ENCODE measurements around the gene HAUS7. TPM values are rescaled to one million over a fixed set of nuclear protein-coding genes. Genes with fewer than 3 reads are reported as not detected.

Gene HAUS7
- polyA plus RNA-seq, 1 donor from 2014 or later: 27.7 TPM

DNA sequence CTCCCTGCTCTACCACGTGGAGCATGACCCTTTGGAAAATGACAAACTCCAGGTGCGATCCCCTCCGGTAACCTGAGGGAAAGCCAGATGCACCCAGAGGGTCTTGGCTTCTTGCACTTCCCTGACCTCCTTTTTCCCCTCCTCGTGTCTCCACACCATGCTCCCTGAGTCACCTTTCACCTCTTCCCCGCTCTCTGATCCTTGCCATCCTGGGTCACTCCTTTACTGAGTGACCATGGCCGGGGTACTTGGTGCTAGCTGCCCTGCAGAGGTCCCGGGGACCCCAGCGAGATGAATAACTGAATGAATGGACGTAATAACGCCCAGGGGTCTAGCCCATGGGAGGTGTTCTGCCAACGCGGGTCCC is 59.5 kb downstream of the HAUS7 start:
- TF ChIP-seq SMC3 (conservative IDR thresholded peaks at IDR 0.05; ENCODE audit: poor library complexity) (no peak), TAF1 (IDR thresholded peaks at IDR 0.05; ENCODE audit: low read depth) (no peak), POLR2AphosphoS5 (IDR thresholded peaks at IDR 0.05) (no peak), RAD21 (conservative IDR thresholded peaks at IDR 0.05) (no peak), MXI1 (conservative IDR thresholded peaks at IDR 0.05; ENCODE audit: poor library complexity, severe bottlenecking) (no peak), EZH2 (IDR thresholded peaks at IDR 0.05; ENCODE audit: borderline replicate concordance, insufficient read depth, low read length, poor library complexity, severe bottlenecking) (no peak), EP300 (conservative IDR thresholded peaks at IDR 0.05; ENCODE audit: poor library complexity, severe bottlenecking) (no peak)
- TF ChIP-seq, protein P1, sequence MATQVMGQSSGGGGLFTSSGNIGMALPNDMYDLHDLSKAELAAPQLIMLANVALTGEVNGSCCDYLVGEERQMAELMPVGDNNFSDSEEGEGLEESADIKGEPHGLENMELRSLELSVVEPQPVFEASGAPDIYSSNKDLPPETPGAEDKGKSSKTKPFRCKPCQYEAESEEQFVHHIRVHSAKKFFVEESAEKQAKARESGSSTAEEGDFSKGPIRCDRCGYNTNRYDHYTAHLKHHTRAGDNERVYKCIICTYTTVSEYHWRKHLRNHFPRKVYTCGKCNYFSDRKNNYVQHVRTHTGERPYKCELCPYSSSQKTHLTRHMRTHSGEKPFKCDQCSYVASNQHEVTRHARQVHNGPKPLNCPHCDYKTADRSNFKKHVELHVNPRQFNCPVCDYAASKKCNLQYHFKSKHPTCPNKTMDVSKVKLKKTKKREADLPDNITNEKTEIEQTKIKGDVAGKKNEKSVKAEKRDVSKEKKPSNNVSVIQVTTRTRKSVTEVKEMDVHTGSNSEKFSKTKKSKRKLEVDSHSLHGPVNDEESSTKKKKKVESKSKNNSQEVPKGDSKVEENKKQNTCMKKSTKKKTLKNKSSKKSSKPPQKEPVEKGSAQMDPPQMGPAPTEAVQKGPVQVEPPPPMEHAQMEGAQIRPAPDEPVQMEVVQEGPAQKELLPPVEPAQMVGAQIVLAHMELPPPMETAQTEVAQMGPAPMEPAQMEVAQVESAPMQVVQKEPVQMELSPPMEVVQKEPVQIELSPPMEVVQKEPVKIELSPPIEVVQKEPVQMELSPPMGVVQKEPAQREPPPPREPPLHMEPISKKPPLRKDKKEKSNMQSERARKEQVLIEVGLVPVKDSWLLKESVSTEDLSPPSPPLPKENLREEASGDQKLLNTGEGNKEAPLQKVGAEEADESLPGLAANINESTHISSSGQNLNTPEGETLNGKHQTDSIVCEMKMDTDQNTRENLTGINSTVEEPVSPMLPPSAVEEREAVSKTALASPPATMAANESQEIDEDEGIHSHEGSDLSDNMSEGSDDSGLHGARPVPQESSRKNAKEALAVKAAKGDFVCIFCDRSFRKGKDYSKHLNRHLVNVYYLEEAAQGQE (IDR thresholded peaks at IDR 0.05; ENCODE audit: borderline replicate concordance): no peak
- TF ChIP-seq, protein P2, sequence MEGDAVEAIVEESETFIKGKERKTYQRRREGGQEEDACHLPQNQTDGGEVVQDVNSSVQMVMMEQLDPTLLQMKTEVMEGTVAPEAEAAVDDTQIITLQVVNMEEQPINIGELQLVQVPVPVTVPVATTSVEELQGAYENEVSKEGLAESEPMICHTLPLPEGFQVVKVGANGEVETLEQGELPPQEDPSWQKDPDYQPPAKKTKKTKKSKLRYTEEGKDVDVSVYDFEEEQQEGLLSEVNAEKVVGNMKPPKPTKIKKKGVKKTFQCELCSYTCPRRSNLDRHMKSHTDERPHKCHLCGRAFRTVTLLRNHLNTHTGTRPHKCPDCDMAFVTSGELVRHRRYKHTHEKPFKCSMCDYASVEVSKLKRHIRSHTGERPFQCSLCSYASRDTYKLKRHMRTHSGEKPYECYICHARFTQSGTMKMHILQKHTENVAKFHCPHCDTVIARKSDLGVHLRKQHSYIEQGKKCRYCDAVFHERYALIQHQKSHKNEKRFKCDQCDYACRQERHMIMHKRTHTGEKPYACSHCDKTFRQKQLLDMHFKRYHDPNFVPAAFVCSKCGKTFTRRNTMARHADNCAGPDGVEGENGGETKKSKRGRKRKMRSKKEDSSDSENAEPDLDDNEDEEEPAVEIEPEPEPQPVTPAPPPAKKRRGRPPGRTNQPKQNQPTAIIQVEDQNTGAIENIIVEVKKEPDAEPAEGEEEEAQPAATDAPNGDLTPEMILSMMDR (IDR thresholded peaks at IDR 0.05; ENCODE audit: poor library complexity, severe bottlenecking): no peak
- no peaks in the 10 kb centered on the region for H3K9me3 ChIP-seq (ENCODE audit: low read length)
- H3K9me2 ChIP-seq (ENCODE audit: insufficient read depth, low read length): no peaks in the 10 kb centered on the region
- H3K27ac ChIP-seq (ENCODE audit: low read length): no peak overlapping the region
- no peaks in the 10 kb centered on the region for H4K20me1 ChIP-seq (ENCODE audit: insufficient read depth)
- H3K4me3 ChIP-seq (ENCODE audit: low read length): no peak overlapping the region
- no peaks in the 10 kb centered on the region for H3F3A ChIP-seq (ENCODE audit: insufficient read depth, low read length, poor library complexity, severe bottlenecking)
- no peaks in the 10 kb centered on the region for H3K36me3 ChIP-seq (ENCODE audit: insufficient read depth, low read length)
- no peak overlapping the region for H3K4me2 ChIP-seq (ENCODE audit: low read length)
- no peak overlapping the region for H3K9ac ChIP-seq (ENCODE audit: low read length)
- no peaks in the 10 kb centered on the region for H3K27me3 ChIP-seq (ENCODE audit: insufficient read depth, low read depth, low read length)
- H2AFZ ChIP-seq (ENCODE audit: low read depth, low read length): no peak overlapping the region
- no peaks in the 10 kb centered on the region for H3K79me2 ChIP-seq (replicated peaks; ENCODE audit: insufficient read depth, low read length)

- Histone ChIP-seq H4K20me1 (ENCODE audit: insufficient read depth) (no peaks in the 10 kb centered on the region), H3K9ac (ENCODE audit: low read length) (no peak overlapping the region), H3K4me3 (ENCODE audit: low read length) (no peak overlapping the region), H3K36me3 (ENCODE audit: insufficient read depth, low read length) (no peaks in the 10 kb centered on the region), H3K27me3 (ENCODE audit: insufficient read depth, low read depth, low read length) (no peaks in the 10 kb centered on the region), H3K9me2 (ENCODE audit: insufficient read depth, low read length) (no peaks in the 10 kb centered on the region), H3K4me2 (ENCODE audit: low read length) (no peak overlapping the region), H3K9me3 (ENCODE audit: low read length) (no peaks in the 10 kb centered on the region), H3F3A (ENCODE audit: insufficient read depth, low read length, poor library complexity, severe bottlenecking) (no peaks in the 10 kb centered on the region), H3K79me2 (replicated peaks; ENCODE audit: insufficient read depth, low read length) (no peaks in the 10 kb centered on the region), H3K27ac (ENCODE audit: low read length) (no peak overlapping the region), H2AFZ (ENCODE audit: low read depth, low read length) (no peak overlapping the region)
- TF ChIP-seq, protein P1 (IDR thresholded peaks at IDR 0.05; ENCODE audit: borderline replicate concordance): no peak
- TF ChIP-seq RAD21 (conservative IDR thresholded peaks at IDR 0.05): no peak
- no peak for TF ChIP-seq EZH2 (IDR thresholded peaks at IDR 0.05; ENCODE audit: borderline replicate concordance, insufficient read depth, low read length, poor library complexity, severe bottlenecking)
- no peak for TF ChIP-seq MXI1 (conservative IDR thresholded peaks at IDR 0.05; ENCODE audit: poor library complexity, severe bottlenecking)
- TF ChIP-seq, protein P2 (IDR thresholded peaks at IDR 0.05; ENCODE audit: poor library complexity, severe bottlenecking): no peak
- TF ChIP-seq TAF1 (IDR thresholded peaks at IDR 0.05; ENCODE audit: low read depth): no peak
- TF ChIP-seq SMC3 (conservative IDR thresholded peaks at IDR 0.05; ENCODE audit: poor library complexity): no peak
- no peak for TF ChIP-seq EP300 (conservative IDR thresholded peaks at IDR 0.05; ENCODE audit: poor library complexity, severe bottlenecking)
- no peak for TF ChIP-seq POLR2AphosphoS5 (IDR thresholded peaks at IDR 0.05)
Measured at GRCh38 chrX:153410373-153410772, 60.0 kb downstream of the HAUS7 start.

All from neural cell (in vitro differentiated cells).